ENCODE results near the gene SNRNP48. TPM values are rescaled to one million over a fixed set of nuclear protein-coding genes. Genes with fewer than 3 reads are reported as not detected.

SNRNP48 gene
- total RNA-seq, 1 donor from 2014 or later = 8.6 TPM

GRCh38 chr6:7649037-7649810 is 59.2 kb downstream of the SNRNP48 start:
- no peak for TF ChIP-seq CTCF (conservative IDR thresholded peaks at IDR 0.05; ENCODE audit: low read depth, low read length)
- H3K4me3 ChIP-seq (ENCODE audit: low read depth, low read length) = no peak overlapping the region
- no peak for DNase-seq (ENCODE audit: low read depth)

GRCh38 chr6:7650878-7651277 is 60.9 kb downstream of the SNRNP48 start:
- no peak overlapping the region for H3K4me3 ChIP-seq (ENCODE audit: low read depth, low read length)
- TF ChIP-seq CTCF (conservative IDR thresholded peaks at IDR 0.05; ENCODE audit: low read depth, low read length) = no peak
- no peak for DNase-seq (ENCODE audit: low read depth)

- DNase-seq (ENCODE audit: low read depth) = no peak
- TF ChIP-seq CTCF (conservative IDR thresholded peaks at IDR 0.05; ENCODE audit: low read depth, low read length) = no peak
- no peak overlapping the region for H3K4me3 ChIP-seq (ENCODE audit: low read depth, low read length)
Measured at GRCh38 chr6:7652957-7653356, 63.0 kb downstream of the SNRNP48 start.

- TF ChIP-seq CTCF (conservative IDR thresholded peaks at IDR 0.05; ENCODE audit: low read depth, low read length) = no peak
- H3K4me3 ChIP-seq (ENCODE audit: low read depth, low read length) = no peak overlapping the region
- no peak for DNase-seq (ENCODE audit: low read depth)
Measured at GRCh38 chr6:7656355-7656754, 66.4 kb downstream of the SNRNP48 start.

- H3K4me3 ChIP-seq (ENCODE audit: low read depth, low read length) = no peak overlapping the region
- no peak for DNase-seq (ENCODE audit: low read depth)
- no peak for TF ChIP-seq CTCF (conservative IDR thresholded peaks at IDR 0.05; ENCODE audit: low read depth, low read length)
Measured at GRCh38 chr6:7658543-7658942, 68.5 kb downstream of the SNRNP48 start.

- no peak for DNase-seq (ENCODE audit: low read depth)
- no peak for TF ChIP-seq CTCF (conservative IDR thresholded peaks at IDR 0.05; ENCODE audit: low read depth, low read length)
- H3K4me3 ChIP-seq (ENCODE audit: low read depth, low read length) = no peak overlapping the region
Measured at GRCh38 chr6:7661364-7661763, 71.4 kb downstream of the SNRNP48 start.

Other genes starting within 250 kb of the SNRNP48 start
- gene CAGE1, start 200.5 kb upstream of the SNRNP48 start, total RNA-seq = 0.22 TPM in 1 of 2 replicates, not detected in the other
- gene RIOK1, start 200.4 kb upstream of the SNRNP48 start, total RNA-seq = 9.5 and 20.8 TPM in 2 replicates
- gene DSP, start 48.5 kb upstream of the SNRNP48 start, total RNA-seq = 47.4 and 80.1 TPM in 2 replicates
- gene BMP6, start 135.9 kb downstream of the SNRNP48 start, total RNA-seq = 0.29 and 1.3 TPM in 2 replicates

Measured in epithelial cell of proximal tubule (primary cell).